Measurements from ENCODE around the gene KCNAB1. TPM values are rescaled to one million over a fixed set of nuclear protein-coding genes. Genes with fewer than 3 reads are reported as not detected.

The KCNAB1 gene
- polyA plus RNA-seq, 4 donors: 1.0 to 3.9 TPM; not detected in 2

DNA sequence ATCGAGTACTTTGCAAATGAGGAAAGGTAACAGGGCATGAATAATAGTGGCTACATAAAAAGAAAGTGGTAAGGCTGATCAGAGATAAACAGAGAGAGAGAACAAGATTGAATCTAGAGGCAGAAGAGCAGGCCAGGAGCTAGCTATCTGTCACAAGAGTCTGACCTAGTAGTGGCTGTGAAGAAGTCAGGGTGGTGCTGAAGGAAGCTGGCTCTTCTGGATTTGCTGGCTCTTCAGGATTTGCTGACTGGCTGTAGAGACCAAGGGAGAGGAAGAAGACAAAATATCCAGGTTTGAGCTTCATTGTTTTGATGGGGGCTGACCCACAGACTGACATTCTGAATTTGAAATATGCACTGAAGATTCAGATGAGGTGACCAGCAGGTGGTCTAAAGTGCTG is 292.2 kb downstream of the KCNAB1 start:
- Histone ChIP-seq H3K4me3 (ENCODE audit: low read depth in 1 of 3, low read length in 3 of 3) (no peak overlapping the region), H3K9me3 (ENCODE audit: control insufficient read depth in 2 of 2, insufficient read depth in 1 of 2, low read depth in 1 of 2, low read length in 1 of 2) (no peaks in the 10 kb centered on the region), H3K27ac (ENCODE audit: low read depth in 1 of 3, low read length in 2 of 3) (no peak overlapping the region), H3K36me3 (ENCODE audit: control insufficient read depth in 3 of 3, insufficient read depth in 2 of 3, low read depth in 1 of 3, low read length in 3 of 3) (no peaks in the 10 kb centered on the region), H3K4me1 (ENCODE audit: control insufficient read depth in 3 of 3, insufficient read depth in 2 of 3, low read depth in 1 of 3, low read length in 2 of 3) (no peaks in the 10 kb centered on the region), H3K27me3 (ENCODE audit: control insufficient read depth in 3 of 3, insufficient read depth in 3 of 3, low read length in 3 of 3) (peaks cover 0 to 5% (median 0%) of the 10 kb centered on the region in 3 donors)
- no peak for DNase-seq
- 68 to 88% (median 78%) methylated on average over 1 of the region's 1 CpG for WGBS, 3 donors
- no peak for FAIRE-seq

DNA sequence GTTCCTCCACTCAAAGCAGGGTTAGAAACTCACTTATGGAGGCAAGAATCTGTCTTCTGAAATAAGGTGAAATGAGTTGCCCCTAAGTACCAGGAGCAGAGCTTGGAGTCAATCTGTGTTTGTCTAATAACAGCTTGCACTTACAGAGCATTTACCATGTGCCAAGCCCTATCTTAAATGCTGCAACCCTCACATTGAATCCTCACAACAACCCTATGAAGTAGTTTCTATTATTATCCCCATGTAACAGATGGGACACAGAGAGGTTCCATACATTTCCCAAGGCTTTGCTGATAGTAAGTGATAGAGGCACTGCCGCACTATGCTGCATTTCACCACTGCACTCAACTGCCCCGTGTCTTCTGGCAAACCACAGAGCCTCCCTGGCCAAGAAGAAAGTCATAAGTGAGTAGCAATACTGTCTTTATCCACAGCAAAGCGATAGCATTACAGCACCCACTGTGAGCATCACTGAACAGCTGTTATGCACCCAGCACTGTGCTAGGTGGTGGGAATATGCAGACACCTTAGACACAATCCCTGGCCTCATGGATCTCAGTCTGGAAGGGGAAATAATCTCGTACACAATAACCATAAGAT is 293.0 kb downstream of the KCNAB1 start:
- 78 to 85% (median 83%) methylated on average over 4 of the region's 4 CpGs for WGBS, 3 donors
- H3K36me3 ChIP-seq (ENCODE audit: control insufficient read depth in 3 of 3, insufficient read depth in 2 of 3, low read depth in 1 of 3, low read length in 3 of 3): no peaks in the 10 kb centered on the region
- H3K27ac ChIP-seq (ENCODE audit: low read depth in 1 of 3, low read length in 2 of 3): no peak overlapping the region
- peaks cover 0 to 5% (median 0%) of the 10 kb centered on the region in 3 donors for H3K27me3 ChIP-seq (ENCODE audit: control insufficient read depth in 3 of 3, insufficient read depth in 3 of 3, low read length in 3 of 3)
- H3K9me3 ChIP-seq (ENCODE audit: control insufficient read depth in 2 of 2, insufficient read depth in 1 of 2, low read depth in 1 of 2, low read length in 1 of 2): no peaks in the 10 kb centered on the region
- DNase-seq (no peak), FAIRE-seq (no peak)
- H3K4me1 ChIP-seq (ENCODE audit: control insufficient read depth in 3 of 3, insufficient read depth in 2 of 3, low read depth in 1 of 3, low read length in 2 of 3): no peaks in the 10 kb centered on the region
- no peak overlapping the region for H3K4me3 ChIP-seq (ENCODE audit: low read depth in 1 of 3, low read length in 3 of 3)

DNA sequence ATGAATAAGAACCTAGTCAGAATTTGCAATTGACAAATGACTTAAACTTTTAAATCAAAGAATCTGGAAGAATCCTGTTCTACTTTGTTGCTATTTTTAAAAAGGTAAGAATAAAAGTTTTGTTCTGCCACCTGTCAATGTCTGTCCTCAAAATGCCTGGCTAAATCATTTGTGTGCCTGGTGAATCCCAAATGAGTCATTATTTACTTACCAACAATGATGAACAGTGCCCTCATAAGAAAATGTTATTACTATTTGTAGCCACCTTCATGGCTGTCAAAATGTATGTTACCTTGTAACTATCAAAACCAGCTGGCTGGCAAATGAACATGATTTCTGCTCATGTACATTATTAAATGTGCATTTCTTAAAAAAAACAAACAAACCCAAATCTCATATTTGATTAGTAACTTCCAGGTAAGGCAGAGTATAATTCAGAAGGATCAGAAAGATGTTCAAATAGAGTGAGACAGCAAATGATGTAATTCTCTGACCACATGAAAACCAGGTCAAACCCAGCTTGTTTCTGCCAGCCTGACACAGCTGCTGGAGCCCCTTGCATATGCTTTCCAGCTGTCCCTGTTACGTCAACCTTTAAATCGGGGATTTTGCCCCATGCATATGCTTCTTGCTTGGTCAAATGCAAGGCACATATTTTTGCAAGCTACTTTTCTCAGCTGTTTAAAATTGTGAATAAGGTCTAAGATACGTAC is 296.6 kb downstream of the KCNAB1 start:
- DNase-seq (no peak), FAIRE-seq (no peak)
- Histone ChIP-seq H3K27me3 (ENCODE audit: control insufficient read depth in 3 of 3, insufficient read depth in 3 of 3, low read length in 3 of 3) (peaks cover 0 to 5% (median 0%) of the 10 kb centered on the region in 3 donors), H3K27ac (ENCODE audit: low read depth in 1 of 3, low read length in 2 of 3) (no peak overlapping the region), H3K9me3 (ENCODE audit: control insufficient read depth in 2 of 2, insufficient read depth in 1 of 2, low read depth in 1 of 2, low read length in 1 of 2) (no peaks in the 10 kb centered on the region), H3K36me3 (ENCODE audit: control insufficient read depth in 3 of 3, insufficient read depth in 2 of 3, low read depth in 1 of 3, low read length in 3 of 3) (no peaks in the 10 kb centered on the region), H3K4me1 (ENCODE audit: control insufficient read depth in 3 of 3, insufficient read depth in 2 of 3, low read depth in 1 of 3, low read length in 2 of 3) (no peaks in the 10 kb centered on the region), H3K4me3 (ENCODE audit: low read depth in 1 of 3, low read length in 3 of 3) (no peak overlapping the region)
- WGBS, 3 donors: 76 to 93% (median 85%) methylated on average over 3 of the region's 3 CpGs

DNA sequence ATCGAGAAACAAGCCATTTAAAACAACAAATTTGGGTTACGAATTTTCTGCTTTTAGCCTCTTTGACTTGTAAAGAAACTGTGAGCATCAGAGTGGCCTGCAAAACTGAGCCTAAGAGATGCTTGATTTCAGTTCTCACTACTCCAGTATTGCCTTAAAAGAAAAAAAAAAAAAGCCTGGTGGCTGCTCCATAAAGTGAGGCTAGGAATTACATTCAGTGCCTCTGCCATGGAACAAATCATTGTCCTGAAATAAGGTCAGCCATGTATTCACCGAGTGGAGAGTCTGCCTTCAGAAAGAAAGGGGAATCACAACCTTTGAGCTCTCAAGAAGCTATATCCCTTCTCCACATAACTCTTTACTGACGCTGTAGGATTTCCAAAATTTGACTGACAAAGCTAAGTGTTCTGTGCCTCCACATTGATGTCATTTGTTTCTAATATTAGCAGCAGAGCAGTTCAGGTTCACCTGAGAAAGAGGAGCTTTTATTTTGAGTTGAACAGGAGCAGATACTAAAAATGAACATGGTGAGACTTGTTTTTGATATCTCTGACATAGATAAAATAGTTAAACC is 297.3 kb downstream of the KCNAB1 start:
- no peaks in the 10 kb centered on the region for H3K9me3 ChIP-seq (ENCODE audit: control insufficient read depth in 2 of 2, insufficient read depth in 1 of 2, low read depth in 1 of 2, low read length in 1 of 2)
- WGBS, 3 donors: 73 to 85% (median 77%) methylated on average over 4 of the region's 4 CpGs
- no peak for FAIRE-seq

DNA sequence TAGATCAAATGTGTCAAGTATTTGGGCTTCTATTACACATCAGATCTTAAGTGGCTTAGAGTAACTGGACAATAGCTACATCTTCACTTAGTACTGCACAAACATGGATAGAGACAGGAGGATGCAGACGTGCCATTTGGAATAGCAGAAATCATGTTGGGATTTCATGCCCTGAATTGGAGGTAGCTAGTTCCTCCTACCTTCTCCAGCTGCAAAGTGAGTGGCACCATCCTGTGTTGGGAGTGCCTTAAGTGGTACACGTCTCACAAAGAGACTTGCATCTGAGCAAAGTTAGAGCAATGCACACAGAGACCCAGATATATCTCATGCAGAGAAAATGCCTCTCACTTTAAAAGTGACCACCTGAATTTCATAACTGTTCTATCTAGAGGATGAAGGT is 298.1 kb downstream of the KCNAB1 start:
- Histone ChIP-seq H3K36me3 (ENCODE audit: control insufficient read depth in 3 of 3, insufficient read depth in 2 of 3, low read depth in 1 of 3, low read length in 3 of 3) (no peaks in the 10 kb centered on the region), H3K27me3 (ENCODE audit: control insufficient read depth in 3 of 3, insufficient read depth in 3 of 3, low read length in 3 of 3) (peaks cover 0 to 5% (median 0%) of the 10 kb centered on the region in 3 donors), H3K4me3 (ENCODE audit: low read depth in 1 of 3, low read length in 3 of 3) (no peak overlapping the region), H3K27ac (ENCODE audit: low read depth in 1 of 3, low read length in 2 of 3) (no peak overlapping the region), H3K9me3 (ENCODE audit: control insufficient read depth in 2 of 2, insufficient read depth in 1 of 2, low read depth in 1 of 2, low read length in 1 of 2) (no peaks in the 10 kb centered on the region), H3K4me1 (ENCODE audit: control insufficient read depth in 3 of 3, insufficient read depth in 2 of 3, low read depth in 1 of 3, low read length in 2 of 3) (no peaks in the 10 kb centered on the region)
- WGBS, 3 donors: 67 to 79% (median 69%) methylated on average over 2 of the region's 2 CpGs
- FAIRE-seq (no peak), DNase-seq (no peak)

More for the DNA sequence above, 297.3 kb downstream of the KCNAB1 start:
- H3K4me1 ChIP-seq (ENCODE audit: control insufficient read depth in 3 of 3, insufficient read depth in 2 of 3, low read depth in 1 of 3, low read length in 2 of 3): no peaks in the 10 kb centered on the region
- no peak for DNase-seq
- H3K4me3 ChIP-seq (ENCODE audit: low read depth in 1 of 3, low read length in 3 of 3): no peak overlapping the region
- H3K27ac ChIP-seq (ENCODE audit: low read depth in 1 of 3, low read length in 2 of 3): no peak overlapping the region
- peaks cover 0 to 5% (median 0%) of the 10 kb centered on the region in 3 donors for H3K27me3 ChIP-seq (ENCODE audit: control insufficient read depth in 3 of 3, insufficient read depth in 3 of 3, low read length in 3 of 3)
- no peaks in the 10 kb centered on the region for H3K36me3 ChIP-seq (ENCODE audit: control insufficient read depth in 3 of 3, insufficient read depth in 2 of 3, low read depth in 1 of 3, low read length in 3 of 3)

DNA sequence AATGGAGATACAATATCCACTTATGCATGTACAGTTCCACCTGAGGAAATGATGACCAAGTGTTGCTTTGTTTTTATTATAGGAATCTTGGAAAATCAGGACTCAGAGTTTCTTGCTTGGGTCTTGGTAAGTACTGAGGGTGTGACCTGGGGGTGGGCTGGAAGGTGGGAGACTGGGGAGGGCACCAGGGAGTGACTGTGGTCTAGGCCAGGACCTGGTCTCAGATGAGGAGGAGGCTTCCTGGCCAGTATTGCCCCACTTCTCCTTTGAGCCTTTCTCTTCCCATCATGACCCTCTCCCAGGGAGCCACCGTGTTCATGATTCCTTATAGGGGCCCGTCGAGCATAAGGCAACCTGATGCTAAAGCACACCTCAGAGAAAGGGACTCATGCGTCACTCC is 301.2 kb downstream of the KCNAB1 start:
- DNase-seq: no peak
- FAIRE-seq: no peak
- Histone ChIP-seq H3K4me1 (ENCODE audit: control insufficient read depth in 3 of 3, insufficient read depth in 2 of 3, low read depth in 1 of 3, low read length in 2 of 3) (no peaks in the 10 kb centered on the region), H3K27me3 (ENCODE audit: control insufficient read depth in 3 of 3, insufficient read depth in 3 of 3, low read length in 3 of 3) (no peaks in the 10 kb centered on the region), H3K9me3 (ENCODE audit: control insufficient read depth in 2 of 2, insufficient read depth in 1 of 2, low read depth in 1 of 2, low read length in 1 of 2) (no peaks in the 10 kb centered on the region), H3K27ac (ENCODE audit: low read depth in 1 of 3, low read length in 2 of 3) (no peak overlapping the region), H3K36me3 (ENCODE audit: control insufficient read depth in 3 of 3, insufficient read depth in 2 of 3, low read depth in 1 of 3, low read length in 3 of 3) (no peaks in the 10 kb centered on the region), H3K4me3 (ENCODE audit: low read depth in 1 of 3, low read length in 3 of 3) (no peak overlapping the region)
- WGBS, 3 donors: 88 to 98% (median 92%) methylated on average over 4 of the region's 4 CpGs

DNA sequence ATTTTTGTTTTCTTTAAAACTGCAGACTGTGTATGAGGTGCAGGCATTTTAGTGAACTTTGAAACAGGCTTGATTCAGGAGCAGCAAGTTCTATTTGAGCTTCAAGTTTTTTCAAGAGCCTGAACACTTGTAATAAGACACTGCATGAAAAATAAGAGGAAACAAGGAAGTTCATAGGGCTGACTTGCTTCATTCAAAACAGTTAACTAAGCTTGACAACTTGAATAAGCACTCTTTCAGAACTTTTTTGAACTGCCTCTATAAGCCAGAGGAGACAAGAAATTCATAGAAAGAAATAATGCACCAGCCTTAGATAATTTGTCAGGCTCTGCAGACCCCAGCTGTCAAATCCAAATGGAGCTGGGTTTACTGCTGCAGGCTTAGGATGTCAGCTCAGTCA is 304.4 kb downstream of the KCNAB1 start:
- no peak for FAIRE-seq
- no peaks in the 10 kb centered on the region for H3K9me3 ChIP-seq (ENCODE audit: control insufficient read depth in 2 of 2, insufficient read depth in 1 of 2, low read depth in 1 of 2, low read length in 1 of 2)
- H3K4me3 ChIP-seq (ENCODE audit: low read depth in 1 of 3, low read length in 3 of 3): no peak overlapping the region

DNA sequence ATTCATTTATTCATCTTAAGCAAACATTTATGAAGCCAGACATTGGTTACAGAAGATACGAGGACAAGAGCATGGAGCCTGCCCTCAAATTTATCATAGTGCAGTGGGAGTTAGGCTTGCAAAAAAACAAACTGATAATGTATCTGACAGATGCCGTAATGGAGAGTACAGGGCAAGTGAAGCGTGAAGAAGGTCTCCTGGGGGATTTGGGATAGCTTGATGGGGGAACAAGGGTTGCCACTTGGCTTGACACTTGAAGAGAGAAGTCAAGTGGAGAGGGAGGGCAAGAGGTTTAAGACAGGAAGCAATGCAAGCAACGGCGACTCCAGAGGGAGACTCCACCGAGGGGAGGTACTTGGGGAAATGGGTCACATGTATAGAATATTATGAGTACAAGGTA is 305.3 kb downstream of the KCNAB1 start:
- Histone ChIP-seq H3K9me3 (ENCODE audit: control insufficient read depth in 2 of 2, insufficient read depth in 1 of 2, low read depth in 1 of 2, low read length in 1 of 2) (no peaks in the 10 kb centered on the region), H3K4me3 (ENCODE audit: low read depth in 1 of 3, low read length in 3 of 3) (no peak overlapping the region), H3K36me3 (ENCODE audit: control insufficient read depth in 3 of 3, insufficient read depth in 2 of 3, low read depth in 1 of 3, low read length in 3 of 3) (no peaks in the 10 kb centered on the region), H3K4me1 (ENCODE audit: control insufficient read depth in 3 of 3, insufficient read depth in 2 of 3, low read depth in 1 of 3, low read length in 2 of 3) (no peaks in the 10 kb centered on the region), H3K27ac (ENCODE audit: low read depth in 1 of 3, low read length in 2 of 3) (no peak overlapping the region), H3K27me3 (ENCODE audit: control insufficient read depth in 3 of 3, insufficient read depth in 3 of 3, low read length in 3 of 3) (peaks cover 0 to 2% (median 0%) of the 10 kb centered on the region in 3 donors)
- DNase-seq (no peak), FAIRE-seq (no peak)
- 74 to 86% (median 86%) methylated on average over 6 of the region's 6 CpGs for WGBS, 3 donors

More for the DNA sequence above, 304.4 kb downstream of the KCNAB1 start:
- H3K36me3 ChIP-seq (ENCODE audit: control insufficient read depth in 3 of 3, insufficient read depth in 2 of 3, low read depth in 1 of 3, low read length in 3 of 3): no peaks in the 10 kb centered on the region
- no peaks in the 10 kb centered on the region for H3K27me3 ChIP-seq (ENCODE audit: control insufficient read depth in 3 of 3, insufficient read depth in 3 of 3, low read length in 3 of 3)
- no peak for DNase-seq
- no peak overlapping the region for H3K27ac ChIP-seq (ENCODE audit: low read depth in 1 of 3, low read length in 2 of 3)
- H3K4me1 ChIP-seq (ENCODE audit: control insufficient read depth in 3 of 3, insufficient read depth in 2 of 3, low read depth in 1 of 3, low read length in 2 of 3): no peaks in the 10 kb centered on the region
